HG03108 (cell line): ENCODE measurements around the gene FCER1G.
"Not testable (repeated sequence)": the region's sequence is repeated elsewhere in the genome, so short reads cannot be mapped to it uniquely, and the experiment has no call there.

Source experiments
- ATAC-seq: cut with Tn5 transposase; IDR thresholded peaks from one replicate; pipeline ENCODE4 v1.9.1; 2021; ENCODE audit warnings: moderate library complexity; ENCODE audit not compliant: unreplicated experiment

FCER1G gene

GRCh38 chr1:161228032-161228431 lies 12.9 kb downstream of the FCER1G start:
- ATAC-seq = no peak

- no peak for ATAC-seq
Observed at GRCh38 chr1:161229896-161230295, 14.8 kb downstream of the FCER1G start.

GRCh38 chr1:161230762-161231161 lies 15.7 kb downstream of the FCER1G start:
- ATAC-seq = no peak

GRCh38 chr1:161233102-161233501 lies 18.0 kb downstream of the FCER1G start:
- no peak for ATAC-seq

- ATAC-seq = no peak
Observed at GRCh38 chr1:161235957-161236775, 21.1 kb downstream of the FCER1G start.

- no peak for ATAC-seq
Observed at GRCh38 chr1:161238039-161238473, 23.0 kb downstream of the FCER1G start, which contains the start of gene NR1I3. NR1I3 (minus strand) TSS chr1:161238203; CDS start chr1:161236565, 1,638 bp downstream.

- no peak for ATAC-seq
Observed at GRCh38 chr1:161241682-161242081, 26.6 kb downstream of the FCER1G start.

- ATAC-seq = no peak
Observed at GRCh38 chr1:161242313-161242712, 27.2 kb downstream of the FCER1G start.

GRCh38 chr1:161244888-161245287 lies 29.8 kb downstream of the FCER1G start:
- no peak for ATAC-seq

GRCh38 chr1:161250100-161250499 lies 35.0 kb downstream of the FCER1G start:
- not testable (repeated sequence) for ATAC-seq

GRCh38 chr1:161250829-161251228 lies 35.7 kb downstream of the FCER1G start:
- ATAC-seq = no peak

- no peak for ATAC-seq
Observed at GRCh38 chr1:161251579-161251978, 36.5 kb downstream of the FCER1G start.

GRCh38 chr1:161255302-161255701 lies 40.2 kb downstream of the FCER1G start:
- ATAC-seq = not testable (repeated sequence)

- ATAC-seq = not testable (repeated sequence)
Observed at GRCh38 chr1:161255955-161256520, 40.9 kb downstream of the FCER1G start.

- ATAC-seq = not testable (repeated sequence)
Observed at GRCh38 chr1:161257109-161257508, 42.0 kb downstream of the FCER1G start.

GRCh38 chr1:161258439-161259344 lies 43.6 kb downstream of the FCER1G start, which contains the start of gene PCP4L1:
PCP4L1 (plus strand) TSS chr1:161258745; CDS start chr1:161258975, 230 bp downstream.
- ATAC-seq = no peak

GRCh38 chr1:161259345-161259702 lies 44.2 kb downstream of the FCER1G start:
- no peak for ATAC-seq

GRCh38 chr1:161259765-161260164 lies 44.7 kb downstream of the FCER1G start:
- no peak for ATAC-seq

- no peak for ATAC-seq
Observed at GRCh38 chr1:161260376-161261260, 45.5 kb downstream of the FCER1G start.
